HepG2 (cell line): ENCODE measurements around the gene RBBP8. TPM values are rescaled to one million over a fixed set of nuclear protein-coding genes. Genes with fewer than 3 reads are reported as not detected.
A peak's percentile ranks its signal among the peaks of the same experiment; 100 is the strongest.

Source experiments
- CBX1 ChIP-seq: IDR thresholded peaks from one replicate; pipeline ENCODE4 v1.6.1; 2016; ENCODE audit warnings: antibody characterized with exemption, low read depth
- CHCHD3 ChIP-seq: sonication (generic); formaldehyde crosslinking; IDR thresholded peaks from 2 replicates; pipeline ENCODE4 v1.8.0; 2022; ENCODE audit warnings: mild to moderate bottlenecking, missing genetic modification reagents, moderate library complexity
- ESRRA ChIP-seq: sonication (generic); formaldehyde crosslinking; IDR thresholded peaks from 2 replicates; pipeline ENCODE4 v1.5.1; 2020; ENCODE audit warnings: mild to moderate bottlenecking, low read depth, missing genetic modification reagents
- HOXA9 ChIP-seq: sonication (generic); formaldehyde crosslinking; IDR thresholded peaks from 2 replicates; pipeline ENCODE4 v1.8.1; 2022; ENCODE audit warnings: missing genetic modification reagents, mild to moderate bottlenecking, moderate library complexity, borderline replicate concordance
- IKZF1 ChIP-seq: fragments of 450-650 bp; IDR thresholded peaks from 2 replicates; pipeline ENCODE4 v1.7.1; 2016
- JUNB ChIP-seq: sonication (generic); formaldehyde crosslinking; IDR thresholded peaks from 2 replicates; pipeline ENCODE4 v1.8.0; 2022; ENCODE audit warnings: missing genetic modification reagents, mild to moderate bottlenecking, borderline replicate concordance
- MAF1 ChIP-seq: sonication (generic); formaldehyde crosslinking; IDR thresholded peaks from 2 replicates; pipeline ENCODE4 v1.5.0; 2020; ENCODE audit warnings: missing genetic modification reagents, borderline replicate concordance
- NFYB ChIP-seq: sonication (generic); formaldehyde crosslinking; IDR thresholded peaks from 2 replicates; pipeline ENCODE4 v1.4.0; 2020; ENCODE audit warnings: missing genetic modification reagents
- RFXANK ChIP-seq: IDR thresholded peaks from 2 replicates; pipeline ENCODE4 v1.6.1; 2016
- STAT5B ChIP-seq: sonication (generic); formaldehyde crosslinking; IDR thresholded peaks from 2 replicates; pipeline ENCODE4 v1.4.0; 2020; ENCODE audit warnings: missing genetic modification reagents
- TAF15 ChIP-seq: fragments of 200-400 bp; formaldehyde crosslinking; IDR thresholded peaks from one replicate; pipeline ENCODE4 v1.6.1; 2018; ENCODE audit warnings: mild to moderate bottlenecking, low read depth, low read length; ENCODE audit not compliant: poor library complexity, severe bottlenecking
- XBP1 ChIP-seq: sonication (generic); formaldehyde crosslinking; IDR thresholded peaks from 2 replicates; pipeline ENCODE4 v1.5.0; 2020; ENCODE audit warnings: missing genetic modification reagents
- ZBTB21 ChIP-seq: sonication (generic); formaldehyde crosslinking; IDR thresholded peaks from 2 replicates; pipeline ENCODE4 v1.4.0; 2020; ENCODE audit warnings: missing genetic modification reagents
- ZEB1 ChIP-seq: IDR thresholded peaks from 2 replicates; pipeline ENCODE4 v1.6.1; 2012; ENCODE audit warnings: mild to moderate bottlenecking, low read depth, inconsistent platforms; ENCODE audit not compliant: insufficient replicate concordance
- ZFX ChIP-seq: sonication (generic); formaldehyde crosslinking; IDR thresholded peaks from 2 replicates; pipeline ENCODE4 v1.4.0; 2020; ENCODE audit warnings: mild to moderate bottlenecking, low read depth, missing genetic modification reagents, moderate library complexity
- ZNF12 ChIP-seq: sonication (generic); formaldehyde crosslinking; IDR thresholded peaks from 2 replicates; pipeline ENCODE4 v1.5.0; 2020; ENCODE audit warnings: missing genetic modification reagents
- ZNF24 ChIP-seq: fragments of 450-650 bp; IDR thresholded peaks from 2 replicates; pipeline ENCODE4 v1.6.1; 2017; ENCODE audit warnings: antibody characterized with exemption, mild to moderate bottlenecking
- polyA plus RNA-seq, 8 experiments: library from polyadenylated mRNA; depleted of rRNA in 3 of 8; stranded (reverse) in 7 of 8; unstranded in 1 of 8; fragments of >200 nt; fragmentation: Illumina TruSeq in 4 of 8; extraction: Trizol in 4 of 8; gene quantifications; 2 replicates each; pipeline versions ENCODE4 v1.2.1 to v1.2.3, GENCODE V29; 2011 to 2016; ENCODE audit warnings: low read depth in 4 of 8, missing spikeins in 1 of 8, mixed read lengths in 1 of 8; ENCODE audit not compliant: insufficient read depth in 1 of 8
- total RNA-seq, 5 experiments: library from RNA; depleted of rRNA; stranded (reverse); fragments of >200 nt; fragmentation: Illumina TruSeq; extraction: Trizol; gene quantifications; 2 replicates each; pipeline ENCODE4 v1.2.3, GENCODE V29; 2016; ENCODE audit warnings: low read depth in 1 of 5
- TF ChIP-seq, protein P1 (sequence below), 2 experiments: sonication (generic) in 1 of 2; formaldehyde crosslinking in 1 of 2; IDR thresholded peaks; 2 replicates each; pipeline versions ENCODE4 v1.4.0 to v1.6.1; 2018 to 2020; ENCODE audit warnings: missing genetic modification reagents in 2 of 2, borderline replicate concordance in 1 of 2, low read depth in 1 of 2, mild to moderate bottlenecking in 1 of 2, missing biosample characterization in 1 of 2
- TF ChIP-seq, protein P2 (sequence below): sonication (generic); formaldehyde crosslinking; IDR thresholded peaks from 2 replicates; pipeline ENCODE4 v1.4.0; 2020; ENCODE audit warnings: mild to moderate bottlenecking, missing genetic modification reagents
- TF ChIP-seq, protein P3 (sequence below): sonication (generic); formaldehyde crosslinking; IDR thresholded peaks from 2 replicates; pipeline ENCODE4 v1.8.1; 2023; ENCODE audit warnings: missing genetic modification reagents, inconsistent platforms, borderline replicate concordance
- TF ChIP-seq, protein P4 (sequence below): sonication (generic); formaldehyde crosslinking; IDR thresholded peaks from 2 replicates; pipeline ENCODE4 v1.4.0; 2020; ENCODE audit warnings: missing genetic modification reagents
- TF ChIP-seq, protein P5 (sequence below): sonication (generic); formaldehyde crosslinking; IDR thresholded peaks from 2 replicates; pipeline ENCODE4 v1.8.0; 2023; ENCODE audit warnings: mild to moderate bottlenecking, missing genetic modification reagents

Gene RBBP8
- total and polyA plus RNA-seq, 2 of the 13 experiments (the other 11 are each of a cell fraction or from before 2014, with no cell fraction given), result 14.2 to 47.4 TPM

DNA sequence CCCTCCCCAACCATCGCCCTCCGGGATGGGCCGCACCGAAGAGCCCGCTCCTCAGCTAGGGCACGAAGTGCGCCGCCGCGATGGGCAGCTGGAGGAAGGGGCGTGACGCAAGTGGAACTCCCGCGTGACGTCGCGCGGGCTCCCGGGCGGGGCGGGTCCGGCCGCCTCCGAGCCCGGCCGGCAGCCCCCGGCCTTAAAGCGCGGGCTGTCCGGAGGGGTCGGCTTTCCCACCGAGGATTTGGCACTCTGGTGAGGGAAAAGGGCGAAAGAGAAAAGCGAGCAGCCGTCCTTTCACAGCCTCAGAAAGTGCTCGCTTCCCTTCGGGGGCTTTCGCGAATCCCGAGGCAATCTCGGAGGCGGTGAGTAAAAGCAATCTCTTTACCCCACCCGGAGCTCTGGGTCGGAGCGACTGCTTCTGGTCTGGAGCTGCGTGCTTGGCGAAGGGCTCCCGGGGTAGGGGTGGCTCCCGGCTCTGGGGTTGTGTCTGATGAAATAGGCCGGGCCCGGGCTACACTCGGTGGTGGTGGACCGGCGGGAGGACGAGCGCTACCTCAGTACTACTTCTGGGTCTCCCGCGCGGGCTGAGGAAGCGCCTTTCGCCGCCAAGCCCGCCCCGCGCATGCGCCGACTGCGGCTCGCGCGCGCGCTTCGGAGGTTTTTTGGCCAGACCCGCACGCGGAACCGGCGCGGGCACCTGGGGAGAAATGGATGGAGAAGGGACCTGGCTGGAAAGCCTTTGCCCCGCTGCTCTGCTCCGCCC, at the start of gene RBBP8 (continued):
- TF ChIP-seq, protein P1, sequence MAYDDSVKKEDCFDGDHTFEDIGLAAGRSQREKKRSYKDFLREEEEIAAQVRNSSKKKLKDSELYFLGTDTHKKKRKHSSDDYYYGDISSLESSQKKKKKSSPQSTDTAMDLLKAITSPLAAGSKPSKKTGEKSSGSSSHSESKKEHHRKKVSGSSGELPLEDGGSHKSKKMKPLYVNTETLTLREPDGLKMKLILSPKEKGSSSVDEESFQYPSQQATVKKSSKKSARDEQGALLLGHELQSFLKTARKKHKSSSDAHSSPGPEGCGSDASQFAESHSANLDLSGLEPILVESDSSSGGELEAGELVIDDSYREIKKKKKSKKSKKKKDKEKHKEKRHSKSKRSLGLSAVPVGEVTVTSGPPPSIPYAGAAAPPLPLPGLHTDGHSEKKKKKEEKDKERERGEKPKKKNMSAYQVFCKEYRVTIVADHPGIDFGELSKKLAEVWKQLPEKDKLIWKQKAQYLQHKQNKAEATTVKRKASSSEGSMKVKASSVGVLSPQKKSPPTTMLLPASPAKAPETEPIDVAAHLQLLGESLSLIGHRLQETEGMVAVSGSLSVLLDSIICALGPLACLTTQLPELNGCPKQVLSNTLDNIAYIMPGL (CRISPR knock-in tag; IDR thresholded peaks at IDR 0.05; ENCODE audit: borderline replicate concordance in 1 of 2, low read depth in 1 of 2), result peak; percentile 48 to 70
- TF ChIP-seq, protein P2, sequence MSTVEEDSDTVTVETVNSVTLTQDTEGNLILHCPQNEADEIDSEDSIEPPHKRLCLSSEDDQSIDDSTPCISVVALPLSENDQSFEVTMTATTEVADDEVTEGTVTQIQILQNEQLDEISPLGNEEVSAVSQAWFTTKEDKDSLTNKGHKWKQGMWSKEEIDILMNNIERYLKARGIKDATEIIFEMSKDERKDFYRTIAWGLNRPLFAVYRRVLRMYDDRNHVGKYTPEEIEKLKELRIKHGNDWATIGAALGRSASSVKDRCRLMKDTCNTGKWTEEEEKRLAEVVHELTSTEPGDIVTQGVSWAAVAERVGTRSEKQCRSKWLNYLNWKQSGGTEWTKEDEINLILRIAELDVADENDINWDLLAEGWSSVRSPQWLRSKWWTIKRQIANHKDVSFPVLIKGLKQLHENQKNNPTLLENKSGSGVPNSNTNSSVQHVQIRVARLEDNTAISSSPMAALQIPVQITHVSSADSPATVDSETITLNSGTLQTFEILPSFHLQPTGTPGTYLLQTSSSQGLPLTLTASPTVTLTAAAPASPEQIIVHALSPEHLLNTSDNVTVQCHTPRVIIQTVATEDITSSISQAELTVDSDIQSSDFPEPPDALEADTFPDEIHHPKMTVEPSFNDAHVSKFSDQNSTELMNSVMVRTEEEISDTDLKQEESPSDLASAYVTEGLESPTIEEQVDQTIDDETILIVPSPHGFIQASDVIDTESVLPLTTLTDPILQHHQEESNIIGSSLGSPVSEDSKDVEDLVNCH, result no peak
- TF ChIP-seq IKZF1 (no peak), RFXANK (no peak), ZEB1 (no peak), ESRRA (CRISPR knock-in tag) (0 out of 2 replicates have a peak, but pooled peaks have one; percentile 11), CHCHD3 (CRISPR knock-in tag) (no peak), ZNF12 (CRISPR knock-in tag) (no peak), ZFX (peak; percentile 69; the same call in 1 of the 2 replicates), MAF1 (peak; percentile 48; the same call in 1 of the 2 replicates), HOXA9 (CRISPR knock-in tag) (0 out of 2 replicates have a peak, but pooled peaks have one; percentile 50), JUNB (CRISPR knock-in tag) (no peak), ZNF24 (no peak), STAT5B (CRISPR knock-in tag) (no peak), TAF15 (no peak), CBX1 (no peak), XBP1 (CRISPR knock-in tag) (no peak), ZBTB21 (CRISPR knock-in tag) (peak; percentile 81), NFYB (CRISPR knock-in tag) (no peak)
- TF ChIP-seq, protein P3, sequence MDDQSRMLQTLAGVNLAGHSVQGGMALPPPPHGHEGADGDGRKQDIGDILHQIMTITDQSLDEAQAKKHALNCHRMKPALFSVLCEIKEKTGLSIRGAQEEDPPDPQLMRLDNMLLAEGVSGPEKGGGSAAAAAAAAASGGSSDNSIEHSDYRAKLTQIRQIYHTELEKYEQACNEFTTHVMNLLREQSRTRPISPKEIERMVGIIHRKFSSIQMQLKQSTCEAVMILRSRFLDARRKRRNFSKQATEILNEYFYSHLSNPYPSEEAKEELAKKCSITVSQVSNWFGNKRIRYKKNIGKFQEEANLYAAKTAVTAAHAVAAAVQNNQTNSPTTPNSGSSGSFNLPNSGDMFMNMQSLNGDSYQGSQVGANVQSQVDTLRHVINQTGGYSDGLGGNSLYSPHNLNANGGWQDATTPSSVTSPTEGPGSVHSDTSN (CRISPR knock-in tag), result no peak
- TF ChIP-seq, protein P4, sequence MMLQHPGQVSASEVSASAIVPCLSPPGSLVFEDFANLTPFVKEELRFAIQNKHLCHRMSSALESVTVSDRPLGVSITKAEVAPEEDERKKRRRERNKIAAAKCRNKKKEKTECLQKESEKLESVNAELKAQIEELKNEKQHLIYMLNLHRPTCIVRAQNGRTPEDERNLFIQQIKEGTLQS (CRISPR knock-in tag), result peak; percentile 56; the same call in 1 of the 2 replicates
- TF ChIP-seq, protein P5, sequence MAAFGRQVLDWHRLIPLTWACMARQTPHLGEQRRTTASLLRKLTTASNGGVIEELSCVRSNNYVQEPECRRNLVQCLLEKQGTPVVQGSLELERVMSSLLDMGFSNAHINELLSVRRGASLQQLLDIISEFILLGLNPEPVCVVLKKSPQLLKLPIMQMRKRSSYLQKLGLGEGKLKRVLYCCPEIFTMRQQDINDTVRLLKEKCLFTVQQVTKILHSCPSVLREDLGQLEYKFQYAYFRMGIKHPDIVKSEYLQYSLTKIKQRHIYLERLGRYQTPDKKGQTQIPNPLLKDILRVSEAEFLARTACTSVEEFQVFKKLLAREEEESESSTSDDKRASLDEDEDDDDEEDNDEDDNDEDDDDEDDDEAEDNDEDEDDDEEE (CRISPR knock-in tag), result peak; percentile 50; the same call in 1 of the 2 replicates
